GM23338 (cell line): ENCODE data around the gene NDE1. TPM values are rescaled to one million over a fixed set of nuclear protein-coding genes. Genes with fewer than 3 reads are reported as not detected.

Experiments
- ATAC-seq: fragments of 200-7000 bp; cut with Tn5 transposase; 3 replicates; pipeline ENCODE4 v1.9.1; 2020
- DNase-seq: peaks from one replicate; pipeline ENCODE4 v3.0.0-alpha.2; 2015; ENCODE audit warnings: low spot score
- H2AFZ ChIP-seq: fragments of 200-600 bp; sonication (generic); 2 replicates; pipeline ENCODE4 v1.8.0; 2016; ENCODE audit warnings: antibody characterized with exemption, mild to moderate bottlenecking, moderate library complexity
- H3F3A ChIP-seq: fragments of 200-600 bp; sonication (generic); replicated peaks from 2 replicates; pipeline ENCODE4 v1.8.0; 2017; ENCODE audit warnings: antibody characterized with exemption, mixed run types, low read depth
- H3K27ac ChIP-seq: fragments of 200-600 bp; sonication (generic); 2 replicates; pipeline ENCODE4 v1.6.1; 2016; ENCODE audit warnings: low read depth
- H3K27me3 ChIP-seq: fragments of 200-600 bp; sonication (generic); 2 replicates; pipeline ENCODE4 v1.8.0; 2016; ENCODE audit warnings: mild to moderate bottlenecking, mixed run types, moderate library complexity; ENCODE audit not compliant: insufficient read depth
- H3K36me3 ChIP-seq: fragments of 200-600 bp; sonication (generic); 2 replicates; pipeline ENCODE4 v1.8.0; 2016; ENCODE audit warnings: mild to moderate bottlenecking; ENCODE audit not compliant: insufficient read depth
- H3K4me1 ChIP-seq: fragments of 200-600 bp; sonication (generic); 2 replicates; pipeline ENCODE4 v1.8.0; 2016; ENCODE audit warnings: mild to moderate bottlenecking, moderate library complexity; ENCODE audit not compliant: insufficient read depth
- H3K4me2 ChIP-seq: fragments of 200-600 bp; sonication (generic); 2 replicates; pipeline ENCODE4 v1.7.1; 2017; ENCODE audit warnings: mixed run types
- H3K4me3 ChIP-seq: fragments of 200-600 bp; sonication (generic); 2 replicates; pipeline ENCODE4 v1.6.1; 2016; ENCODE audit warnings: mixed run types
- H3K79me2 ChIP-seq: fragments of 200-600 bp; sonication (generic); replicated peaks from 2 replicates; pipeline ENCODE4 v1.8.0; 2017; ENCODE audit warnings: mild to moderate bottlenecking; ENCODE audit not compliant: insufficient read depth
- H3K9me2 ChIP-seq: fragments of 200-600 bp; sonication (generic); 2 replicates; pipeline ENCODE4 v1.8.0; 2017; ENCODE audit not compliant: insufficient read depth
- H4K20me1 ChIP-seq: fragments of 200-600 bp; sonication (generic); replicated peaks from 2 replicates; pipeline ENCODE4 v1.8.0; 2017; ENCODE audit warnings: mild to moderate bottlenecking; ENCODE audit not compliant: insufficient read depth
- H3K27ac Mint-ChIP-seq: 2 replicates; pipeline ENCODE4 v1.8.0; 2020; ENCODE audit warnings: inconsistent platforms, mild to moderate bottlenecking, moderate library complexity, mixed read lengths
- H3K27me3 Mint-ChIP-seq: 3 replicates; pipeline ENCODE4 v1.8.0; 2022; ENCODE audit warnings: low read depth, mild to moderate bottlenecking, moderate library complexity, mixed read lengths, inconsistent platforms; ENCODE audit not compliant: insufficient read depth, poor library complexity
- H3K36me3 Mint-ChIP-seq: 3 replicates; pipeline ENCODE4 v1.8.0; 2021; ENCODE audit warnings: low read depth, mild to moderate bottlenecking, inconsistent platforms, moderate library complexity, mixed read lengths
- H3K4me1 Mint-ChIP-seq: 3 replicates; pipeline ENCODE4 v1.8.0; 2020; ENCODE audit warnings: mild to moderate bottlenecking, inconsistent platforms, mixed read lengths
- H3K4me3 Mint-ChIP-seq: 3 replicates; pipeline ENCODE4 v1.8.0; 2021; ENCODE audit warnings: moderate library complexity, mild to moderate bottlenecking, inconsistent platforms, mixed read lengths
- H3K9me3 Mint-ChIP-seq: 3 replicates; pipeline ENCODE4 v1.8.0; 2020; ENCODE audit warnings: moderate library complexity, mild to moderate bottlenecking, inconsistent platforms, mixed read lengths
- CREB1 ChIP-seq: fragments of 250-450 bp; sonication (Bioruptor Pico); IDR thresholded peaks from 2 replicates; pipeline ENCODE4 v1.5.0; 2020; ENCODE audit warnings: low read depth, mild to moderate bottlenecking, moderate library complexity
- EZH2 ChIP-seq: fragments of 200-600 bp; sonication (generic); IDR thresholded peaks from one replicate; pipeline ENCODE4 v1.8.0; 2017; ENCODE audit warnings: antibody characterized with exemption, mild to moderate bottlenecking, low read depth; ENCODE audit not compliant: unreplicated experiment
- EZH2phosphoT487 ChIP-seq: fragments of 200-600 bp; sonication (generic); IDR thresholded peaks from one replicate; pipeline ENCODE4 v1.8.1; 2018; ENCODE audit warnings: antibody characterized with exemption; ENCODE audit not compliant: unreplicated experiment
- JUNB ChIP-seq: IDR thresholded peaks from one replicate; pipeline ENCODE4 v1.6.1; 2016; ENCODE audit warnings: antibody characterized with exemption; ENCODE audit not compliant: unreplicated experiment
- NANOG ChIP-seq: IDR thresholded peaks from 2 replicates; pipeline ENCODE4 v1.6.1; 2016; ENCODE audit warnings: antibody characterized with exemption, borderline replicate concordance
- POLR2AphosphoS5 ChIP-seq: IDR thresholded peaks from 2 replicates; pipeline ENCODE4 v1.6.1; 2016; ENCODE audit warnings: antibody characterized with exemption, low read depth
- STAT1 ChIP-seq: IDR thresholded peaks from one replicate; pipeline ENCODE4 v1.6.1; 2016; ENCODE audit warnings: antibody characterized with exemption; ENCODE audit not compliant: unreplicated experiment
- ZNF114 ChIP-seq: fragments of 250-450 bp; sonication (Bioruptor Pico); IDR thresholded peaks from 2 replicates; pipeline ENCODE4 v1.5.0; 2020; ENCODE audit warnings: mild to moderate bottlenecking, moderate library complexity
- ZNF331 ChIP-seq: fragments of 250-450 bp; sonication (Bioruptor Pico); IDR thresholded peaks from 2 replicates; pipeline ENCODE4 v1.5.0; 2020; ENCODE audit warnings: low read depth, mild to moderate bottlenecking, moderate library complexity
- polyA plus RNA-seq: library from polyadenylated mRNA; unstranded; fragments of >200 nt; fragmentation: Nextera tagmentation; extraction: Ambion mirVana; gene quantifications from 2 replicates; pipeline ENCODE4 v1.2.1, GENCODE V29; 2016
- total RNA-seq: library from RNA; depleted of rRNA; stranded (reverse); fragments of >200 nt; shearing (Covaris generic); gene quantifications from 2 replicates; pipeline ENCODE4 v1.2.3, GENCODE V29; 2014
- TF ChIP-seq, protein P1 (sequence below), 2 experiments: fragments of 200-600 bp in 1 of 2; sonication (generic) in 1 of 2; conservative IDR thresholded peaks; 2 replicates each; pipeline versions ENCODE4 v1.5.1 to v1.6.1; 2016 to 2017; ENCODE audit warnings: antibody characterized with exemption in 2 of 2, low read depth in 2 of 2, mild to moderate bottlenecking in 2 of 2, moderate library complexity in 1 of 2
- TF ChIP-seq, protein P2 (sequence below): IDR thresholded peaks from 2 replicates; pipeline ENCODE4 v1.6.1; 2016; ENCODE audit warnings: antibody characterized with exemption
- TF ChIP-seq, protein P3 (sequence below): fragments of 250-450 bp; sonication (Bioruptor Pico); IDR thresholded peaks from 2 replicates; pipeline ENCODE4 v1.5.0; 2020; ENCODE audit warnings: mild to moderate bottlenecking, moderate library complexity
- TF ChIP-seq, protein P4 (sequence below): IDR thresholded peaks from one replicate; pipeline ENCODE4 v1.6.1; 2018; ENCODE audit warnings: antibody characterized with exemption; ENCODE audit not compliant: unreplicated experiment

The NDE1 gene
- total and polyA plus RNA-seq, 2 experiments from 2014 or later, result 13.0 to 22.9 TPM

DNA sequence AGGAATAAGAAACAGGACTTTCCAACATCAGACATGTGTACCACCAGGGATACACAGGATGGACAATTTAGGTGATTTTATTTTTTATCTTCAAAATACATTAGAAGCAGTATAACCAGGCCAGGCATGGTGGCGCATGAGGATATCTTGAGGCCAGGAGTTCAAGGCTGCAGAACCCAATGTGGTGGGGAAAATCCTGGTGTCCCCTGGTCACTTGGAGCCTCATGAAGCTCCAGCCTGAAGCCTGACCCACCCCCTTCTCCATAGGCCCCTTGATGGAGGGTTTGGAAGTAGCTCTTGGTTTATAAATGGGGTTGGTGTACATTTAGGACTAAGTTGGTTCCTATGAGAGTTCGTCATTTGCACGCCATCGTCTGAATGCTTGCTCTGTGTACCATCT, 118.2 kb downstream of the NDE1 start:
- Histone ChIP-seq H3K9me2 (no peaks in the 10 kb centered on the region), H3K27ac (no peak overlapping the region), H4K20me1 (no peaks in the 10 kb centered on the region), H3K27me3 (no peaks in the 10 kb centered on the region), H3F3A (no peaks in the 10 kb centered on the region), H2AFZ (no peak overlapping the region), H3K4me2 (no peak overlapping the region), H3K4me3 (no peak overlapping the region), H3K36me3 (no peaks in the 10 kb centered on the region; the same call in 1 of the 2 replicates), H3K4me1 (no peaks in the 10 kb centered on the region), H3K79me2 (no peaks in the 10 kb centered on the region)
- Mint-ChIP-seq H3K36me3 (no peaks in the 10 kb centered on the region), H3K4me1 (no peaks in the 10 kb centered on the region), H3K27ac (no peak overlapping the region), H3K4me3 (no peak overlapping the region), H3K27me3 (peaks cover 4% of the 10 kb centered on the region), H3K9me3 (no peaks in the 10 kb centered on the region)
- ATAC-seq (no peak), DNase-seq (no peak)
- TF ChIP-seq JUNB (no peak), EZH2phosphoT487 (no peak), ZNF114 (CRISPR knock-in tag) (no peak), CREB1 (CRISPR knock-in tag) (no peak), ZNF331 (CRISPR knock-in tag) (no peak), POLR2AphosphoS5 (no peak), STAT1 (no peak), NANOG (no peak), EZH2 (no peak)
- TF ChIP-seq, protein P1, sequence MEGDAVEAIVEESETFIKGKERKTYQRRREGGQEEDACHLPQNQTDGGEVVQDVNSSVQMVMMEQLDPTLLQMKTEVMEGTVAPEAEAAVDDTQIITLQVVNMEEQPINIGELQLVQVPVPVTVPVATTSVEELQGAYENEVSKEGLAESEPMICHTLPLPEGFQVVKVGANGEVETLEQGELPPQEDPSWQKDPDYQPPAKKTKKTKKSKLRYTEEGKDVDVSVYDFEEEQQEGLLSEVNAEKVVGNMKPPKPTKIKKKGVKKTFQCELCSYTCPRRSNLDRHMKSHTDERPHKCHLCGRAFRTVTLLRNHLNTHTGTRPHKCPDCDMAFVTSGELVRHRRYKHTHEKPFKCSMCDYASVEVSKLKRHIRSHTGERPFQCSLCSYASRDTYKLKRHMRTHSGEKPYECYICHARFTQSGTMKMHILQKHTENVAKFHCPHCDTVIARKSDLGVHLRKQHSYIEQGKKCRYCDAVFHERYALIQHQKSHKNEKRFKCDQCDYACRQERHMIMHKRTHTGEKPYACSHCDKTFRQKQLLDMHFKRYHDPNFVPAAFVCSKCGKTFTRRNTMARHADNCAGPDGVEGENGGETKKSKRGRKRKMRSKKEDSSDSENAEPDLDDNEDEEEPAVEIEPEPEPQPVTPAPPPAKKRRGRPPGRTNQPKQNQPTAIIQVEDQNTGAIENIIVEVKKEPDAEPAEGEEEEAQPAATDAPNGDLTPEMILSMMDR (conservative IDR thresholded peaks at IDR 0.05; ENCODE audit: low read depth in 2 of 2), result no peak
- TF ChIP-seq, protein P2, sequence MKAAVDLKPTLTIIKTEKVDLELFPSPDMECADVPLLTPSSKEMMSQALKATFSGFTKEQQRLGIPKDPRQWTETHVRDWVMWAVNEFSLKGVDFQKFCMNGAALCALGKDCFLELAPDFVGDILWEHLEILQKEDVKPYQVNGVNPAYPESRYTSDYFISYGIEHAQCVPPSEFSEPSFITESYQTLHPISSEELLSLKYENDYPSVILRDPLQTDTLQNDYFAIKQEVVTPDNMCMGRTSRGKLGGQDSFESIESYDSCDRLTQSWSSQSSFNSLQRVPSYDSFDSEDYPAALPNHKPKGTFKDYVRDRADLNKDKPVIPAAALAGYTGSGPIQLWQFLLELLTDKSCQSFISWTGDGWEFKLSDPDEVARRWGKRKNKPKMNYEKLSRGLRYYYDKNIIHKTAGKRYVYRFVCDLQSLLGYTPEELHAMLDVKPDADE, result no peak
- TF ChIP-seq, protein P3, sequence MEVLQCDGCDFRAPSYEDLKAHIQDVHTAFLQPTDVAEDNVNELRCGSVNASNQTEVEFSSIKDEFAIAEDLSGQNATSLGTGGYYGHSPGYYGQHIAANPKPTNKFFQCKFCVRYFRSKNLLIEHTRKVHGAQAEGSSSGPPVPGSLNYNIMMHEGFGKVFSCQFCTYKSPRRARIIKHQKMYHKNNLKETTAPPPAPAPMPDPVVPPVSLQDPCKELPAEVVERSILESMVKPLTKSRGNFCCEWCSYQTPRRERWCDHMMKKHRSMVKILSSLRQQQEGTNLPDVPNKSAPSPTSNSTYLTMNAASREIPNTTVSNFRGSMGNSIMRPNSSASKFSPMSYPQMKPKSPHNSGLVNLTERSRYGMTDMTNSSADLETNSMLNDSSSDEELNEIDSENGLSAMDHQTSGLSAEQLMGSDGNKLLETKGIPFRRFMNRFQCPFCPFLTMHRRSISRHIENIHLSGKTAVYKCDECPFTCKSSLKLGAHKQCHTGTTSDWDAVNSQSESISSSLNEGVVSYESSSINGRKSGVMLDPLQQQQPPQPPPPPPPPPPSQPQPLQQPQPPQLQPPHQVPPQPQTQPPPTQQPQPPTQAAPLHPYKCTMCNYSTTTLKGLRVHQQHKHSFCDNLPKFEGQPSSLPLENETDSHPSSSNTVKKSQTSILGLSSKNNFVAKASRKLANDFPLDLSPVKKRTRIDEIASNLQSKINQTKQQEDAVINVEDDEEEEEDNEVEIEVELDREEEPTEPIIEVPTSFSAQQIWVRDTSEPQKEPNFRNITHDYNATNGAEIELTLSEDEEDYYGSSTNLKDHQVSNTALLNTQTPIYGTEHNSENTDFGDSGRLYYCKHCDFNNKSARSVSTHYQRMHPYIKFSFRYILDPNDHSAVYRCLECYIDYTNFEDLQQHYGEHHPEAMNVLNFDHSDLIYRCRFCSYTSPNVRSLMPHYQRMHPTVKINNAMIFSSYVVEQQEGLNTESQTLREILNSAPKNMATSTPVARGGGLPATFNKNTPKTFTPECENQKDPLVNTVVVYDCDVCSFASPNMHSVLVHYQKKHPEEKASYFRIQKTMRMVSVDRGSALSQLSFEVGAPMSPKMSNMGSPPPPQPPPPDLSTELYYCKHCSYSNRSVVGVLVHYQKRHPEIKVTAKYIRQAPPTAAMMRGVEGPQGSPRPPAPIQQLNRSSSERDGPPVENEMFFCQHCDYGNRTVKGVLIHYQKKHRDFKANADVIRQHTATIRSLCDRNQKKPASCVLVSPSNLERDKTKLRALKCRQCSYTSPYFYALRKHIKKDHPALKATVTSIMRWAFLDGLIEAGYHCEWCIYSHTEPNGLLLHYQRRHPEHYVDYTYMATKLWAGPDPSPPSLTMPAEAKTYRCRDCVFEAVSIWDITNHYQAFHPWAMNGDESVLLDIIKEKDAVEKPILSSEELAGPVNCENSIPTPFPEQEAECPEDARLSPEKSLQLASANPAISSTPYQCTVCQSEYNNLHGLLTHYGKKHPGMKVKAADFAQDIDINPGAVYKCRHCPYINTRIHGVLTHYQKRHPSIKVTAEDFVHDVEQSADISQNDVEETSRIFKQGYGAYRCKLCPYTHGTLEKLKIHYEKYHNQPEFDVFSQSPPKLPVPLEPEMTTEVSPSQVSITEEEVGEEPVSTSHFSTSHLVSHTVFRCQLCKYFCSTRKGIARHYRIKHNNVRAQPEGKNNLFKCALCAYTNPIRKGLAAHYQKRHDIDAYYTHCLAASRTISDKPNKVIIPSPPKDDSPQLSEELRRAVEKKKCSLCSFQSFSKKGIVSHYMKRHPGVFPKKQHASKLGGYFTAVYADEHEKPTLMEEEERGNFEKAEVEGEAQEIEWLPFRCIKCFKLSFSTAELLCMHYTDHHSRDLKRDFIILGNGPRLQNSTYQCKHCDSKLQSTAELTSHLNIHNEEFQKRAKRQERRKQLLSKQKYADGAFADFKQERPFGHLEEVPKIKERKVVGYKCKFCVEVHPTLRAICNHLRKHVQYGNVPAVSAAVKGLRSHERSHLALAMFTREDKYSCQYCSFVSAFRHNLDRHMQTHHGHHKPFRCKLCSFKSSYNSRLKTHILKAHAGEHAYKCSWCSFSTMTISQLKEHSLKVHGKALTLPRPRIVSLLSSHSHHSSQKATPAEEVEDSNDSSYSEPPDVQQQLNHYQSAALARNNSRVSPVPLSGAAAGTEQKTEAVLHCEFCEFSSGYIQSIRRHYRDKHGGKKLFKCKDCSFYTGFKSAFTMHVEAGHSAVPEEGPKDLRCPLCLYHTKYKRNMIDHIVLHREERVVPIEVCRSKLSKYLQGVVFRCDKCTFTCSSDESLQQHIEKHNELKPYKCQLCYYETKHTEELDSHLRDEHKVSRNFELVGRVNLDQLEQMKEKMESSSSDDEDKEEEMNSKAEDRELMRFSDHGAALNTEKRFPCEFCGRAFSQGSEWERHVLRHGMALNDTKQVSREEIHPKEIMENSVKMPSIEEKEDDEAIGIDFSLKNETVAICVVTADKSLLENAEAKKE (CRISPR knock-in tag), result no peak
- TF ChIP-seq, protein P4, sequence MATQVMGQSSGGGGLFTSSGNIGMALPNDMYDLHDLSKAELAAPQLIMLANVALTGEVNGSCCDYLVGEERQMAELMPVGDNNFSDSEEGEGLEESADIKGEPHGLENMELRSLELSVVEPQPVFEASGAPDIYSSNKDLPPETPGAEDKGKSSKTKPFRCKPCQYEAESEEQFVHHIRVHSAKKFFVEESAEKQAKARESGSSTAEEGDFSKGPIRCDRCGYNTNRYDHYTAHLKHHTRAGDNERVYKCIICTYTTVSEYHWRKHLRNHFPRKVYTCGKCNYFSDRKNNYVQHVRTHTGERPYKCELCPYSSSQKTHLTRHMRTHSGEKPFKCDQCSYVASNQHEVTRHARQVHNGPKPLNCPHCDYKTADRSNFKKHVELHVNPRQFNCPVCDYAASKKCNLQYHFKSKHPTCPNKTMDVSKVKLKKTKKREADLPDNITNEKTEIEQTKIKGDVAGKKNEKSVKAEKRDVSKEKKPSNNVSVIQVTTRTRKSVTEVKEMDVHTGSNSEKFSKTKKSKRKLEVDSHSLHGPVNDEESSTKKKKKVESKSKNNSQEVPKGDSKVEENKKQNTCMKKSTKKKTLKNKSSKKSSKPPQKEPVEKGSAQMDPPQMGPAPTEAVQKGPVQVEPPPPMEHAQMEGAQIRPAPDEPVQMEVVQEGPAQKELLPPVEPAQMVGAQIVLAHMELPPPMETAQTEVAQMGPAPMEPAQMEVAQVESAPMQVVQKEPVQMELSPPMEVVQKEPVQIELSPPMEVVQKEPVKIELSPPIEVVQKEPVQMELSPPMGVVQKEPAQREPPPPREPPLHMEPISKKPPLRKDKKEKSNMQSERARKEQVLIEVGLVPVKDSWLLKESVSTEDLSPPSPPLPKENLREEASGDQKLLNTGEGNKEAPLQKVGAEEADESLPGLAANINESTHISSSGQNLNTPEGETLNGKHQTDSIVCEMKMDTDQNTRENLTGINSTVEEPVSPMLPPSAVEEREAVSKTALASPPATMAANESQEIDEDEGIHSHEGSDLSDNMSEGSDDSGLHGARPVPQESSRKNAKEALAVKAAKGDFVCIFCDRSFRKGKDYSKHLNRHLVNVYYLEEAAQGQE, result no peak
